ENCODE results near the gene NEURL1B. TPM values are rescaled to one million over a fixed set of nuclear protein-coding genes. Genes with fewer than 3 reads are reported as not detected.
"Not testable (repeated sequence)": the region's sequence is repeated elsewhere in the genome, so short reads cannot be mapped to it uniquely, and the experiment has no call there.

The NEURL1B gene
- total RNA-seq, 1 donor from 2014 or later = 0.05 TPM

- Mint-ChIP-seq H3K4me1 (ENCODE audit: low read depth) (no peaks in the 10 kb centered on the region), H3K4me3 (no peak overlapping the region), H3K27me3 (ENCODE audit: insufficient read depth) (no peaks in the 10 kb centered on the region), H3K9me3 (no peaks in the 10 kb centered on the region), H3K27ac (no peak overlapping the region), H3K36me3 (ENCODE audit: low read depth) (peaks cover 2% of the 10 kb centered on the region)
- DNase-seq (ENCODE audit: low spot score) = no peak
- intact Hi-C loops (cut with micrococcal nuclease) = no loop called here
These were observed 41.9 kb upstream of the NEURL1B start for GRCh38 chr5:172599204-172599567.

DNA sequence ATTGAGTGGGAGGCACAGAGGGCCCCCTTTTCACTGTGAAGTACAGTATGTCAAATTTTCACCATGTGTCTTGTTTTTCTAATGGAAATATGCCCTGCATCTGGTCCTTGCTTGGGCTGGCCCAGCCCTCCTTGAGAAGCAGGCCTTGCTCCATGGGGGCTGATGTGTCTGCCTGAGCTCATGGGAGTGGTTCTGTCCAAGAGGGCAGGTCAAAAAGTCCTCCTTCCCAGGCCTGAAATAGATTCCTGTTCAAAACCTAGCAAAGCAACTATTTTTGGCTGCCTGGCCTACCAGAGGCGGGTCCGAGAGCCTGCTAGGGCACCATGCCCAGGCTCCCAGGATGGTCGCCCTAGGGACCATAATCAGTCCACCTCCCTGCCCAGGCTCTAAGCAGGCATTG lies 40.5 kb upstream of the NEURL1B start:
- no peak overlapping the region for H3K27ac Mint-ChIP-seq
- peaks cover 2% of the 10 kb centered on the region for H3K36me3 Mint-ChIP-seq (ENCODE audit: low read depth)
- H3K9me3 Mint-ChIP-seq = no peaks in the 10 kb centered on the region
- no peak overlapping the region for H3K4me3 Mint-ChIP-seq
- intact Hi-C loops (cut with micrococcal nuclease) = no loop called here
- H3K4me1 Mint-ChIP-seq (ENCODE audit: low read depth) = no peaks in the 10 kb centered on the region
- no peak for DNase-seq (ENCODE audit: low spot score)
- H3K27me3 Mint-ChIP-seq (ENCODE audit: insufficient read depth) = no peaks in the 10 kb centered on the region

DNA sequence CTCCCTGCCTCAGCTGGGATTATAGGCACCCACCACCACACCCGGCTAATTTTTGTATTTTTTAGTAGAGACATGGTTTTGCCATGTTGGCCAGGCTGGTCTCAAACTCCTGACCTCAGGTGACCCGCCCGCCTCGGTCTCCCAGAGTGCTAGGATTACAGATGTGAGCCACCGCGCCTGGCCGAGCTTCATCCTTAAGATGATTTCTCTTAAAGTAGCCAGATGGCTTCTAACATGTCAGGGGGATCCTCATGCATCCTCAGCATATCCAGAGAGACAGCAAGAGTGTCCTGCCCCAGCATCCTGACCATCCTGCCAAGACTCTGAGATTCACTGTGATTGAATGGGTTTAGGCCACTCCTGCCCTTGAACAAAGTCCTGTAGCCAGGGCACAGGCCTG lies 39.5 kb upstream of the NEURL1B start:
- DNase-seq (ENCODE audit: low spot score); H3K9me3 Mint-ChIP-seq; H3K4me1 Mint-ChIP-seq (ENCODE audit: low read depth); intact Hi-C loops (cut with micrococcal nuclease); H3K36me3 Mint-ChIP-seq (ENCODE audit: low read depth); H3K27me3 Mint-ChIP-seq (ENCODE audit: insufficient read depth); H3K4me3 Mint-ChIP-seq; H3K27ac Mint-ChIP-seq: not testable (repeated sequence)

DNA sequence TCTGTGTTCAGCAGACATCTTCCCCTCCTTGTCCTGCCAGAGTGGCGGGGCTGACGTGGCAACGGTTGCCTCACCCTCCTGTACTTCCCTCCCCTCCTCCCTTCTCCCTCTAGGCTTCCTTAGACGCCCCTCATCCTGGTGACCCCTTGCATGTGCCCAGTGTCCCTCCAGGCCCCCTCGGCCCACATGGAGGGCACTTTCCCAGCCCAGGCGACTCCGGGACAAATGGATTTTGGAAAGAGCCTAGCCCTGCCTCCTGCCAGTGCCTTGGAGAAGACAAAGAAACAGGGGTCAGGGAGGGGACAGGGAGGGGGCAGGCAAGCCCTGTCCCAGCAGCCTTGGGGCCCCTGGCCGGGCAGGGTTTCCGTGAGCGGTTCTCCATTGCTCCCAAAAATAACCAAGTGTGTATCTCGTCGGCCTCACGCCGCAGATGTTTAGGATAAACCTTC lies 38.3 kb upstream of the NEURL1B start:
- no peaks in the 10 kb centered on the region for H3K4me1 Mint-ChIP-seq (ENCODE audit: low read depth)
- H3K4me3 Mint-ChIP-seq = no peak overlapping the region
- intact Hi-C loops (cut with micrococcal nuclease) = no loop called here
- no peak for DNase-seq (ENCODE audit: low spot score)
- H3K9me3 Mint-ChIP-seq = no peaks in the 10 kb centered on the region
- H3K36me3 Mint-ChIP-seq (ENCODE audit: low read depth) = peaks cover 2% of the 10 kb centered on the region
- H3K27me3 Mint-ChIP-seq (ENCODE audit: insufficient read depth) = no peaks in the 10 kb centered on the region
- no peak overlapping the region for H3K27ac Mint-ChIP-seq

- H3K4me3 Mint-ChIP-seq = no peak overlapping the region
- intact Hi-C loops (cut with micrococcal nuclease) = no loop called here
- H3K36me3 Mint-ChIP-seq (ENCODE audit: low read depth) = peaks cover 2% of the 10 kb centered on the region
These were observed 37.7 kb upstream of the NEURL1B start for GRCh38 chr5:172603251-172603806.

DNA sequence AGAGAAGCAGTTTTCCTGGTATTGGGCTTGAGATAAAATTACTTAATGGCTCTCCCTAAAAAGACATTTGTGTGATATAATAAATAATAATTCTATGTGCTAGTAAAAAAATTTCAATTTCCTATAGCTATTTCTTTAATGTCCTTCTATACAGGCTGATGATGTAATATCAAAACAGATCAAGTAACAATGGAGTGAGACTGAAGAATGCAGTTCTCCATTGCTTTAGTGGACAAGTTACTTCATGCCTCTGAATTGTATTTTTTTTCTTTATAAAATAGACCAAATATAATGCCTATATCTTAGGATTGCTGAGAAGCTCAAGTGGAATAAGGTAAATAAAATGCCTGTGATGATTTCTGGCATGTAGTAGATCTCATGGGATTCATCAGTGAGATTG lies 35.6 kb upstream of the NEURL1B start:
- intact Hi-C loops (cut with micrococcal nuclease) = no loop called here
- H3K27me3 Mint-ChIP-seq (ENCODE audit: insufficient read depth) = no peaks in the 10 kb centered on the region
- DNase-seq (ENCODE audit: low spot score) = no peak
- H3K27ac Mint-ChIP-seq = no peak overlapping the region
- no peaks in the 10 kb centered on the region for H3K9me3 Mint-ChIP-seq
- peaks cover 2% of the 10 kb centered on the region for H3K36me3 Mint-ChIP-seq (ENCODE audit: low read depth)
- no peak overlapping the region for H3K4me3 Mint-ChIP-seq
- no peaks in the 10 kb centered on the region for H3K4me1 Mint-ChIP-seq (ENCODE audit: low read depth)

More at GRCh38 chr5:172603251-172603806, 37.7 kb upstream of the NEURL1B start:
- no peak overlapping the region for H3K27ac Mint-ChIP-seq
- no peaks in the 10 kb centered on the region for H3K9me3 Mint-ChIP-seq
- H3K4me1 Mint-ChIP-seq (ENCODE audit: low read depth) = no peaks in the 10 kb centered on the region
- no peaks in the 10 kb centered on the region for H3K27me3 Mint-ChIP-seq (ENCODE audit: insufficient read depth)
- no peak for DNase-seq (ENCODE audit: low spot score)

GRCh38 chr5:172606156-172606785 lies 34.8 kb upstream of the NEURL1B start:
- DNase-seq (ENCODE audit: low spot score) = no peak
- Mint-ChIP-seq H3K9me3 (no peaks in the 10 kb centered on the region), H3K4me1 (ENCODE audit: low read depth) (no peaks in the 10 kb centered on the region), H3K4me3 (no peak overlapping the region), H3K27ac (no peak overlapping the region), H3K27me3 (ENCODE audit: insufficient read depth) (no peaks in the 10 kb centered on the region), H3K36me3 (ENCODE audit: low read depth) (peaks cover 2% of the 10 kb centered on the region)
- intact Hi-C loops (cut with micrococcal nuclease) = no loop called here

- Mint-ChIP-seq H3K4me3 (no peak overlapping the region), H3K9me3 (no peaks in the 10 kb centered on the region), H3K4me1 (ENCODE audit: low read depth) (no peaks in the 10 kb centered on the region), H3K27ac (no peak overlapping the region), H3K27me3 (ENCODE audit: insufficient read depth) (peaks cover 1% of the 10 kb centered on the region), H3K36me3 (ENCODE audit: low read depth) (peaks cover 2% of the 10 kb centered on the region)
- no peak for DNase-seq (ENCODE audit: low spot score)
- intact Hi-C loops (cut with micrococcal nuclease) = no loop called here
These were observed 33.8 kb upstream of the NEURL1B start for GRCh38 chr5:172607213-172607793.

DNA sequence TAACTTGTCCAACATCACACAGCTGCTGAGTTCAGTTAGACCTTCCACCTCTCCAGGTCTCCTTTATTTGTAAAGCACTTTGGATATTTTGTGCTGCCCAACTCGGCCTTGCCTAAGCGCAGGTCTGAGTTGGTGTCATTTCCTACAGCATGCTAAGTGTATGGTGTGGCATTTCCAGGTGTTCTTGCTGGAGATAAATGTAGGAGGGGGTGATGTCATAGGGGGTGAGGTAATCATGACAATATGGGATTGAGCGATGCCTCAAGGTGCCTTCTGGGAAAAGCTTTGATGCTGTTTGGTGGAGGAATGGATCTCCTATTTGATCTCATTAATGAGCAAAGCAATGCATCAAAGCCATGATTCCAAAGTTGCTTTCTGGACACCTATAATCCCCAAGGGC lies 32.3 kb upstream of the NEURL1B start:
- no peaks in the 10 kb centered on the region for H3K4me1 Mint-ChIP-seq (ENCODE audit: low read depth)
- DNase-seq (ENCODE audit: low spot score) = no peak
- intact Hi-C loops (cut with micrococcal nuclease) = no loop called here
- H3K27ac Mint-ChIP-seq = no peak overlapping the region
- peaks cover 4% of the 10 kb centered on the region for H3K27me3 Mint-ChIP-seq (ENCODE audit: insufficient read depth)
- peaks cover 2% of the 10 kb centered on the region for H3K36me3 Mint-ChIP-seq (ENCODE audit: low read depth)
- H3K9me3 Mint-ChIP-seq = no peaks in the 10 kb centered on the region
- no peak overlapping the region for H3K4me3 Mint-ChIP-seq

- no peaks in the 10 kb centered on the region for H3K4me1 Mint-ChIP-seq (ENCODE audit: low read depth)
- no peaks in the 10 kb centered on the region for H3K9me3 Mint-ChIP-seq
- H3K36me3 Mint-ChIP-seq (ENCODE audit: low read depth) = no peaks in the 10 kb centered on the region
These were observed 30.4 kb upstream of the NEURL1B start for GRCh38 chr5:172610643-172611042.

DNA sequence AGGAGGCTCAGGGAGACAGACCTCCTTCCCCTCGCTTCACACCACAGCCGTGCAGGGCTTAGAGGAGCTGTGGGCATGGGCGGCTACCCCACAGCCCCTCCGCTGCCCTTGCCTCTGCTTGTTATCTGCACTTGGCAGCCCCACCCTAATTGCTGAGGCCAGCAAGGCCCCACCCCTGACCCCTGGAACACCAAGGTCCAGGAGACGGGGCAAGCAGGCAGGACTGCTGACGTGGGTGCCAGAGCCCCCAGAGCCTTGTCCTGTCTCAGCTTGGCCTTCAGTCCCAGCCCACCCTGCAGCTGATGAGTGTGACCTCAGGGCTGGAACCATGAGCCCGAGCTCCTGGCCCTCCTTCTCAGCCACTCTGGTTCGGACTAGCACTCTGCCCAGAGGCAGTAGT lies 29.1 kb upstream of the NEURL1B start:
- H3K4me3 Mint-ChIP-seq = no peak overlapping the region
- intact Hi-C loops (cut with micrococcal nuclease) = no loop called here
- peaks cover 4% of the 10 kb centered on the region for H3K27me3 Mint-ChIP-seq (ENCODE audit: insufficient read depth)
- DNase-seq (ENCODE audit: low spot score) = no peak
- no peaks in the 10 kb centered on the region for H3K4me1 Mint-ChIP-seq (ENCODE audit: low read depth)
- H3K9me3 Mint-ChIP-seq = no peaks in the 10 kb centered on the region
- H3K36me3 Mint-ChIP-seq (ENCODE audit: low read depth) = no peaks in the 10 kb centered on the region
- H3K27ac Mint-ChIP-seq = no peak overlapping the region

More at GRCh38 chr5:172610643-172611042, 30.4 kb upstream of the NEURL1B start:
- DNase-seq (ENCODE audit: low spot score) = no peak
- intact Hi-C loops (cut with micrococcal nuclease) = no loop called here
- Mint-ChIP-seq H3K4me3 (no peak overlapping the region), H3K27ac (no peak overlapping the region), H3K27me3 (ENCODE audit: insufficient read depth) (peaks cover 4% of the 10 kb centered on the region)

DNA sequence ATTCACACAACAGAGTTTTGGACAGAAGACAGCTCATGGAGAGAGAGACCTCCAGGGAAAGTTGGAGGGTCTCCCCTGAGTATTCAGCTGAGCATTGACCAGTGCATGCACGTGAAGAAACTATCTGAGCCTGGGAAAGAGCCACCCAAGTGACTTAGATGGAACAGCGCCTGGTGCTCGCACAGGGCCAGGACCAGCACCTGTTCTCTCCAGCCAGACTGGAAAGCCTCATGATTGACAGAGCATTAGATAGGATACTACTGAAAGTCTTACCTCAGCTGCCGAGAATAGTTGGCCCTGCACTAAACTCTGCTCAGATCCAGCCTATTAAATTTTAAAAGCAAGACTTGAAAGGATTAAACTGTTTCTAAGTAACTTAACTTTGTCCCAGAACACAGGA lies 28.3 kb upstream of the NEURL1B start:
- no peaks in the 10 kb centered on the region for H3K36me3 Mint-ChIP-seq (ENCODE audit: low read depth)
- H3K9me3 Mint-ChIP-seq = no peaks in the 10 kb centered on the region
- no peaks in the 10 kb centered on the region for H3K4me1 Mint-ChIP-seq (ENCODE audit: low read depth)
- intact Hi-C loops (cut with micrococcal nuclease) = no loop called here
- H3K27me3 Mint-ChIP-seq (ENCODE audit: insufficient read depth) = peaks cover 4% of the 10 kb centered on the region
- no peak for DNase-seq (ENCODE audit: low spot score)
- H3K4me3 Mint-ChIP-seq = no peak overlapping the region
- no peak overlapping the region for H3K27ac Mint-ChIP-seq

DNA sequence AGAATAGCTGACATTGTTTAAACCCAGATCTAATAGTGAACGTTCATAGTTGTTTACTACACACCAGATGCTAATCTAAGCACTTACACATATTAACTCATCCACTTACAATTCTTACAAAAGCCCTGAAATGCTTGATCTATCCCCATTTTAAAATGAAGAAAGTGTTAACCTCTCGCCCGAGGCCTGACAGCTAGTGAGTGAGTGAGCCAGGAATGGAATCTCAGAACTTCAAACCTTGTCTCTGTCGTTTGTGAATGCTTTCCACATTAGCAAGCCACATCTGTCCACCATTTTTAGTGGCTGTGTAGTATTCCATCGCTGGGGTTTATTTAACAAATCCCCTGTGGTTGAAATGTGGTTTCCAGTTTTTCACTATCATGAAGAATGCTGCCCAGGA lies 24.9 kb upstream of the NEURL1B start:
- no peaks in the 10 kb centered on the region for H3K4me1 Mint-ChIP-seq (ENCODE audit: low read depth)

More for the DNA sequence above, 24.9 kb upstream of the NEURL1B start:
- intact Hi-C loops (cut with micrococcal nuclease) = no loop called here
- no peaks in the 10 kb centered on the region for H3K36me3 Mint-ChIP-seq (ENCODE audit: low read depth)
- H3K4me3 Mint-ChIP-seq = no peak overlapping the region
- no peaks in the 10 kb centered on the region for H3K9me3 Mint-ChIP-seq
- H3K27ac Mint-ChIP-seq = no peak overlapping the region
- peaks cover 4% of the 10 kb centered on the region for H3K27me3 Mint-ChIP-seq (ENCODE audit: insufficient read depth)
- no peak for DNase-seq (ENCODE audit: low spot score)
